Middle frontal gyrus (tissue), 1 donor: Measurements from ENCODE around the gene NGFR.

ENCODE experiments used
- DNase-seq: peaks from one replicate; pipeline ENCODE4 v3.0.0-alpha.2; 2015; ENCODE audit warnings: low spot score; ENCODE audit errors: extremely low spot score

The NGFR gene

DNA sequence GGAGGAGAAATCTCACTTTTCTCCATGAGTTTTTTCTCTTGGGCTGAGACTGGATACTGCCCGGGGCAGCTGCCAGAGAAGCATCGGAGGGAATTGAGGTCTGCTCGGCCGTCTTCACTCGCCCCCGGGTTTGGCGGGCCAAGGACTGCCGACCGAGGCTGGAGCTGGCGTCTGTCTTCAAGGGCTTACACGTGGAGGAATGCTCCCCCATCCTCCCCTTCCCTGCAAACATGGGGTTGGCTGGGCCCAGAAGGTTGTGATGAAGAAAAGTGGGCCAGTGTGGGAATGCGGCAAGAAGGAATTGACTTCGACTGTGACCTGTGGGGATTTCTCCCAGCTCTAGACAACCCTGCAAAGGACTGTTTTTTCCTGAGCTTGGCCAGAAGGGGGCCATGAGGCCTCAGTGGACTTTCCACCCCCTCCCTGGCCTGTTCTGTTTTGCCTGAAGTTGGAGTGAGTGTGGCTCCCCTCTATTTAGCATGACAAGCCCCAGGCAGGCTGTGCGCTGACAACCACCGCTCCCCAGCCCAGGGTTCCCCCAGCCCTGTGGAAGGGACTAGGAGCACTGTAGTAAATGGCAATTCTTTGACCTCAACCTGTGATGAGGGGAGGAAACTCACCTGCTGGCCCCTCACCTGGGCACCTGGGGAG, 19.1 kb downstream of the NGFR start:
- no peak for DNase-seq

- DNase-seq, result peak; percentile 14
Observed at GRCh38 chr17:49515196-49515770, 20.2 kb downstream of the NGFR start.

DNA sequence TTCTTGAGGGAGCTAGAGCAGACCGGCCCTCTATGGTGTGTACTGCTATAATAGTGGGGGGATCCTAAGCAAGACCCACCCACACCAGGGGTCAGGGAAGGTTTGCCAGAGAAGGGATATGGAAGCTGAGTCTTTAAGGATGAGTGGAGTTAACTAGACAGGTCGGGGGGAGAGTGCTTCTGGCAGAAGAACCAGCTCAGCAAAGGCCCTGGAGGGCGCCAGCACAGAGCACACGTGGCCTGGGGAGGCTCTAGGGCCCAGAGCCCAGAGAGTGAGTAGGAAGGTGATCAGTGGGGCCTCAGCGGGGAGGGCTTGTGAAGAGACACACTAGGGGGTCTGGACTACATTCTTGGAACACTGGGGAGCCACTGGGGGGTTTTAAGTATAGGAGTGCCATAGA, 21.1 kb downstream of the NGFR start:
- no peak for DNase-seq

- DNase-seq, result no peak
Observed at GRCh38 chr17:49518346-49519078, 23.4 kb downstream of the NGFR start.

- DNase-seq, result no peak
Observed at GRCh38 chr17:49519781-49520180, 24.7 kb downstream of the NGFR start.

DNA sequence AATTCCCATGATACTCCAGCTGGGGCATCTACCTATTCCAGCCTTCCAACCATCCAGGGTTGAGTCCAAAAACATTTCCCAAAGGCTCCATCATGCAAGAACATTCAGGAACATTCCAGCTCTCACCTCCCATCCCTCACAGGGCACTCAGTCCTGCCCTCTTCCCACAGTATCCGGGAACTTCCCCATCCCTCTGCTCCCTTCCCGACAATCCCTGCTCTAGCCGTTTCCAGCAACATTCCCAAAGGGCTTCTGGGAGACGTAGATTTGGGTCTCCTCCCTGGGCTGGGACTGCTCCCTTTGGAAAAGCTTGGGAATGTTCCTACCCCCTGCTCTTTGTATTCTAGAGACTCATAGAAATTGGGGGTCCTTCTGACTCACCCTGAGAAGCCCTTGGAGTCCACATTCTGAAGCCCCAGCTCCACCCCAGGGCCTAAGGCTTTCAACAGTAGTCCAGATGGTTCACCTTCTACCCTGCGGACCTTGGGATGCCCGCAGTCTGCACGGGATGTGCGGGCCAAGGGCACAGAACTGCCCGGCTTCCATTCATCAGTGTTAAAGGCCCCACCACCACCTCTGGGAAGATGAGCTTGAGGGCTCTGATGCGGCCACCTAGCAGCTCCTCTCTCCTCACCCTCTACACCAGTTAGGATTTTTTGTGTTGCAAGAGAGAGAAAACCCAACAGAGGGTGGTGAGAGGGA, 25.4 kb downstream of the NGFR start:
- no peak for DNase-seq

DNA sequence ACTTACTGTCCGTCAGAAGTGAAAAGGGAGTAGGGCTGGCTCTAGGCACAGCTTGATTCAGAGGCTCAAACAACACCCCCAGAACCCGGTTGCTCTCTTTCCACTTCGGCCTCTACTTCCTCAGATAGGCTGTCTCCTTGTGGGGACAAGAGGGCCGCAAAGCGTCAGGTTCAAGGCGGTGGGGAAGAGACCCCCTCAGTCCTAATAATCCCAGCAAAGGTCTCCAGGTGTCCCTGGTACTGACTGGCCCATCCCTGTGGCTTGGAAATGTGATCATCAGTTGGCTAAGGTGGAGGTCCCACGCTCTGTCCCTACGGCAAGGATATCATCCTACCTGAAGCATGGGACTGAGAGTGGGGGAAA, 26.0 kb downstream of the NGFR start:
- no peak for DNase-seq

GRCh38 chr17:49521471-49522356, 26.6 kb downstream of the NGFR start:
- no peak for DNase-seq

DNA sequence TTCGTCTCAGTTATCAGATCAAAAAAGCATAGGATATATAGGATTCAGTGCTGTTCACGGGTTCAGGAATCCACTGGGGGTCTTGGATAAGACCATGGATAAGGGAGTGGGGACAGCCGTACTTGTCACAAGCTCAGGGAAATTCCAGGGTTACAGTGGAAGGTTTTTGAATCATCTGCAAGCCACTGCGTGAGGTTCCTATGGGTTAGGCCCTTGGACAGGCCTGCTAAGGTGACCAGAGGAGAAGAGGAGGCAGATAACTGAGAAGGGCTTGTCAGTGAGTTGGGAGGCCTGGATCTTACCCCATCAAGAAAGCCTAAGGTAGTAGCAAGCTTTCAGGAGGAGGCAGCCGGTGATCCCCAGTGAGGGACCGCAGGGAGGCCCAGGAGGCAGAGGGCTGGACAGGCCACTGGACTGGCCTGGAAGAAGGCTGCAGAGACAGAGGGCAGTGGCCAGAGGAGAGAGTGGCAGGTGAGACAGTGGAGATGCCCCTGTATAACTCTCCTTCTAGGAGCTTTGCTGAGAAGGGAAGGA, 27.3 kb downstream of the NGFR start:
- DNase-seq, result no peak

DNA sequence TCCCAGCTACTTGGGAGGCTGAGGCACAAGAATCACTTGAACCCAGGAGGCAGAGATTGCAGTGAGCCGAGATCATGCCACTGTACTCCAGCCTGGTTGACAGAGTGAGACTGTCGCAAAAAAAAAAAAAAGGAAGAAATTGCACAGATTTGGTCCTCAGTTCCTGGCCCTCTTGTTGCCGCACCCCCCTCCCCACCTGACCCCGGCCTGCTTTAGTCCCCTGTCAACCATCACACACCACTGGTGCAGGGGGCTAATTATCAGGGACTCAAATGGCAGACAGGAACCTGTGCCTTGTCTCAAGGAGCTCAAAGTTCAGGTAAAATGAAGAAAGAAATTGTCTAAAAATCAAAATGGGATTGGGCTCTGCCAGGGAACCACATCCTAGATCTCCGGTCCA, 28.1 kb downstream of the NGFR start:
- DNase-seq, result no peak

- no peak for DNase-seq
Observed at GRCh38 chr17:49523706-49524472, 28.8 kb downstream of the NGFR start.

DNA sequence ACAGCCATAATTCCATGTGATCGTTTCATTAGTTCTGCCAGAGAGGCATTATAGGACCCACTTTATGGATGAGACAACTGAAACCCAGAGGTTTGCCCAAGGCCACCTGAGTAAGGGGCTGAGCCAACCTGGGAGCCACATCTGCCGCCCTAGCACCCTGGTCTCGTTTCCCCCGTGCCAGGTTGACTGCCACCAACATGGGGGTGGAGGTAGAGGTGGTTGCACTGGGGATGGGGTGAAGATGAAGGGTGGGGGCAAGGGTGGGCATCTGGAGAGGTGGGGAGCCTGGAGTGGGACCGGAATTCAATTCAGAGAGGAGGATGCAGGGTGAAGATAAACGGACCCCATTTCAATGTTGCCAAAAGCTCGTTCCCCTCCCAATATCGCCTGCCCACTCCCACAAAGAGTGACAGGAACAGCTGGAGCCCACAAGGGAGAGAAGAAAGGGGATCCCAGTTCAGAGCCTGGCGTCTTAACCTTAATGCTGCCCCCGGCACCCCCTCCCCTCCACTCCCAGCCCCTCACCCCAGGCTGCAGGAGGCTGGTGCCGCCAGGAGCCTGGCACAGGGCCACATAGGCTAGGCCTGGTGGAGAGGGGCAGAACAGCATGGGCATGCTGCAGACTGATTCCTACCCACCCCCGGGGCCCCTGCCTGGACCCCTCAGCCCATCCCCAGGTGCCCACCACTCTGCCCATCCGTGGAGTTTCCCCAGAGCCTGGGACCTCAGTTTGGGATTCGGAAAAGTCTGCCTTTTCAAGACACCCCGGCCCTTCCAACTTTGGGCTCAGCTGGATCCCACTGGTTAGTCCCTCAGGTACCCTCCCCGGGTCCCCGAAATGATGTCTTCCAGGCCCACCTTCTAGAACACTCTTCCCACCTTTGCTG, 29.6 kb downstream of the NGFR start:
- no peak for DNase-seq

GRCh38 chr17:49525831-49526741, 31.0 kb downstream of the NGFR start:
- no peak for DNase-seq

DNA sequence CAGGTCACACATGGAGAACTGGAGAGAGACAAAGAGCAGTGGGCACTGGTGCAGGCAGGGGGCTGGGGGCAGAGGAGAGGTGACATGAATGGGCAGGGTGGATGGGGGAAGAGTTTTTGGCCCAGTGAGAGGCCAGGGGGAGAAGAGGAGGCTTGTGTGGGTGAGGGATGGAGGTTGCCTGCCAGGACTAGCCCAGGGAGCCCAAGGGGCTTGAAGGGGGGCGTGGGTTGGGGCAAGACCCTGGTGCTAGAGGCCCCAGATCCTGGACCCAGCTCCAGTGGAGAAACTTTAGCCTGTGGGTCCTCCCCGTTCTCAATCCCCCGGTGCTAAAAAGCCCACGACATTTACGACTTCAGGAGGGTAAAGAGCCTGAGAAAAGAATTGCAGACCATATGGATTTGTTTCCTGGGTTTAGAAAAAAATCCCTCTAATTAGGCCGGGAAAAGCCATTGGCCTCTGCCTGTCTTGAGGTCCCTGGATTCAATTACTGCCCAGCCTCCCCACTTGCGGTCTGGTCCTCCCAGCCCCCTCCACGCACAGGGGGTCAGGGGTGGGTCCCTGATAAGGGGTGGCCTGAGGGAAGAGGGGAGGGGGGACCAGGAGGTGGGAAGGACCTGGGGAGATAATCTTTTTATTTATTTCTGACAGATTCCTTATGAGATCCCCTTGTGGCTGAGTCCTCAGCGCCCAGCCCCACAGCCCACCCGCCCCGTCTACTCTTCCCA, 33.0 kb downstream of the NGFR start:
- DNase-seq, result no peak

DNA sequence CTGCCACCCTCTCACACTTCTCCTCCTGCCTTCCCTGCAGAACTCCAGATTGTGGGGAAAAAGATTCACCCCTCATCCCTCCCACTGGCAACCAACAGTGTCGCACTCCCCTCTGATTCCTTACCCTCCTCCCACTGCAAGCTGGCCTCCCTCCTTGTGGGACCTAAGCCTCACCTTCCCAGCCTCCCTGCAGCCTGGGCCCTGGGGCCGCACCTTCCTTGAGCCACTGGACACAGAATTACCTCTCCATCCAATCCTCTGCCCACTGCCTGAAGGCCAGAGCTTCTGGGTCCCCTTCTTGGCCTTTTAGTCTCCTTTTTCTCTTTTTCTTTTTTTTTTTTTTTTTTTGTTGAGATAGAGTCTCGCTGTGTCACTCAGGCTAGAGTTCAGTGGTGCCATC, 33.9 kb downstream of the NGFR start:
- DNase-seq, result no peak

DNA sequence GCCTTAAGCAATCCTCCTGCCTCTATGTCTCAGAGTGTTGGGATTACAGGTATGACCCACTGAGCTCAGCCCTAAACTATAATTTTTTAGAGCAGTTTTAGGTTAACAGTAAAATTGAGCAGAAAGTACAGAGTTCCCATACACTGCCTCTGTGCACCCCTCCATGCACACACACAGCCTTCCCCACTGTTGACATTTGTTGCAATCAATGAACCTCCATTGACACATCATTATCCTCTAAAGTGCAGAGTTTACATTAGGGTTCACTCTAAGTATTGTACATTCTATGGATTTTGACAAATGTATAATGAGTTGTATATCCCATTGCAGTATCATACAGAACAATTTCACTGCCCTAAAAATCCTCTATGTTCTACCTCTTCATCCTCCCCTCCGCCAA, 35.0 kb downstream of the NGFR start:
- no peak for DNase-seq

GRCh38 chr17:49543860-49544259, 48.8 kb downstream of the NGFR start:
- no peak for DNase-seq
